GM12873 (cell line): ENCODE results near the gene CORO6.

Experiments
- TF ChIP-seq, protein P1 (sequence below): IDR thresholded peaks from 2 replicates; pipeline ENCODE4 v1.5.1; 2012; ENCODE audit warnings: low read depth, mild to moderate bottlenecking, moderate library complexity, low read length, control low read depth; ENCODE audit not compliant: insufficient read depth; ENCODE audit errors: missing control alignments

CORO6 gene

DNA sequence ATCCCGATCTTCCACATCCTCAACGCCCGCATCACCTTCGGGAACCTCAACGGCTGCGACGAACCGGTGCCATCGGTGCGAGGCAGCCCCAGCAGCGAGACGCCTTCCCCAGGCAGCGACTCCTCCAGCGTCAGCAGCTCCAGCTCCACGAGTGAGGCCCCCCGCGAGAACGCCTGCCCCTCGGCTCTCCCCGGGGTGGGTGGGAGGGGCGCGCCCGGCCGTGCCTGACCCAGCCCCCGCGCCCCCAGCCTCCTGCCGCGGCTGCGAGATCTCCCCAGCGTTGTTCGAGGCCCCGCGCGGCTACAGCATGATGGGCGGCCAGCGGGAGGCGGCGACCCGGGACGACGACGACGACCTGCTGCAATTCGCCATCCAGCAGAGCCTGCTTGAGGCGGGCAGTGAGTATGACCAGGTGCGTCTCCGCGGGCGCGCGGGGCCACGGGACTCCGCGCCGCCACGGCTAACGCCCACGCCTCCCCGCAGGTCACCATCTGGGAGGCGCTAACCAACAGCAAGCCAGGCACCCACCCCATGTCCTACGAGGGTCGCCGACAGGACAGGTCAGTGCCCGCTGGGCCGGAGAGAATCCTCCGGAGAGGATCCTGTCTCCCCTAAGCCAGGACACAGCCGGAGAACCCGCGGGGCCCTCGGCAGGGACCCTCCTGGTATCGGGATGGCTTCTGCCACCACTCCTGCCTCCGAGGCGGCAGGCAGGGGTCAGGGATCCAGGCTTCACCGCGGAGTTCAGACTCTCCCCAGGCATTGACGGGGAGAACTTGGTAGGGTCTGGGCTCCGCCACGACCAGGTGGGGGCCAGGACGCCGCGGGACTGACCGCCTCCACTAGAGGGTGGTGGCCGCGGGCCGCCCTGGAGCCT, 10.1 kb downstream of the CORO6 start:
- TF ChIP-seq, protein P1, sequence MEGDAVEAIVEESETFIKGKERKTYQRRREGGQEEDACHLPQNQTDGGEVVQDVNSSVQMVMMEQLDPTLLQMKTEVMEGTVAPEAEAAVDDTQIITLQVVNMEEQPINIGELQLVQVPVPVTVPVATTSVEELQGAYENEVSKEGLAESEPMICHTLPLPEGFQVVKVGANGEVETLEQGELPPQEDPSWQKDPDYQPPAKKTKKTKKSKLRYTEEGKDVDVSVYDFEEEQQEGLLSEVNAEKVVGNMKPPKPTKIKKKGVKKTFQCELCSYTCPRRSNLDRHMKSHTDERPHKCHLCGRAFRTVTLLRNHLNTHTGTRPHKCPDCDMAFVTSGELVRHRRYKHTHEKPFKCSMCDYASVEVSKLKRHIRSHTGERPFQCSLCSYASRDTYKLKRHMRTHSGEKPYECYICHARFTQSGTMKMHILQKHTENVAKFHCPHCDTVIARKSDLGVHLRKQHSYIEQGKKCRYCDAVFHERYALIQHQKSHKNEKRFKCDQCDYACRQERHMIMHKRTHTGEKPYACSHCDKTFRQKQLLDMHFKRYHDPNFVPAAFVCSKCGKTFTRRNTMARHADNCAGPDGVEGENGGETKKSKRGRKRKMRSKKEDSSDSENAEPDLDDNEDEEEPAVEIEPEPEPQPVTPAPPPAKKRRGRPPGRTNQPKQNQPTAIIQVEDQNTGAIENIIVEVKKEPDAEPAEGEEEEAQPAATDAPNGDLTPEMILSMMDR: no peak

DNA sequence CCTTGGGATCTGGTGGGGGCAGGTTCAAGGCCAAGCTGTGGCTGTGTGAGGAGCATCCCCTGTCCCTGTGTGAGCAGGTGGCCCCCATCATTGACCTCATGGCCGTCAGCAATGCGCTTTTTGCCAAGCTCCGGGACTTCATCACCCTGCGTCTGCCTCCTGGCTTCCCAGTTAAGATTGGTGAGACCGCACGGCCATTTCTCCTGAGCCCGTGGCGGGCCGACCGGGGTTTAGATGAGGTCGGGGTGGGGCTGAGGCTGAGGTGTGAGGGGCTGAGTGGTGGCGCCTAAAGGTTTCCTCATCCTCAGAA, 10.7 kb downstream of the CORO6 start:
- TF ChIP-seq, protein P1: no peak

DNA sequence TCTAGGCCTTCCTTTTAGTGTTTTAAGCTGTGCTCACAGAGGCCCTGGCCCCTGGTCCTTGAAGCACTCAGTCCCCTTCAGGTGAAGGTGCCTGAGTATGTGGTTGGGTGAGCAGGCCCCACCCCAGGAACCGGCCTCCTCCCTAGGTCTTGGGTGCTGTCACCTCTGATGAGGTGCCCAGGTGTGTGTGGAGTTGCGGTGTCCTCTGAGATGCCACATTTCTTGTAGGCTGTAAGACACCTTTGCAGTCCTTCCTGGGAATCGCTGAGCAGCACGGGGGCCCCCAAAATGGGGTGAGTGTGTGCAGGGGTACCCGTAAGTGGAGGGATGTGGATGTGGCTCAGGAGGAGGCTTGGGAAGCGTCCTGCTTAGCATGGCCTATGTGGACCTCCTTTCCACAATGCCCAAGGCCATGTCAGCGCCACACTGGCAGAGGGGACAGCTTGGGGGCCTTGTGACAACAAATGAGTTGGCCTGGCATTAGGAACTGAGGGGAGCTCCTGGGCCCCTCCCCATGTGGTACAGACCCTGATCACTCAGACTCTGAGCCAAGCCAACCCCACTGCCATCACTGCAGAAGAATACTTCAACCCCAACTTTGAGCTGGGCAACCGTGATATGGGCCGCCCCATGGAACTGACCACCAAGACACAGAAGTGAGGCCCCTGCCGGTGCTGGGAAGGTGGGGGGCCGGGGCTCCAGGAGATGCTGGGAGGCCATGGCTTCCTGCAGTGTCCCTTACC, 11.2 kb downstream of the CORO6 start:
- TF ChIP-seq, protein P1: no peak

DNA sequence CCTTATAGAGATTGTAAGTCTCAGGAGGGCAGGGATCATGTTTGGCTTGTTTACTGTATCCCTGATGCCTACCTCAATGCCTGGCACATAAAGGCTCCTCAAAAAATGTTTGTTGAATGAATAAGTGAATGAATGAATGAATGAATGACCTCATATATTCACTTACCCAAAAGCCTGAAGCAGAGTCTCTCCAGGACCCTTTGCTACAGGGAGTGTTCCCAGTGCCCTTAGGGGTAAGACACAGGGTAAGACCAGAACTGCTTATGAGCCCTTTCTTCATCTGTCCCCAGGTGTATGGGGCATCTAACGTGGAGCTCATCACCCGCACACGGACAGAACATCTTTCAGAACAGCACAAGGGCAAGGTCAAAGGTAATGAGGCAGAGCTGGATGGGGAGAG, 12.3 kb downstream of the CORO6 start:
- TF ChIP-seq, protein P1: no peak

DNA sequence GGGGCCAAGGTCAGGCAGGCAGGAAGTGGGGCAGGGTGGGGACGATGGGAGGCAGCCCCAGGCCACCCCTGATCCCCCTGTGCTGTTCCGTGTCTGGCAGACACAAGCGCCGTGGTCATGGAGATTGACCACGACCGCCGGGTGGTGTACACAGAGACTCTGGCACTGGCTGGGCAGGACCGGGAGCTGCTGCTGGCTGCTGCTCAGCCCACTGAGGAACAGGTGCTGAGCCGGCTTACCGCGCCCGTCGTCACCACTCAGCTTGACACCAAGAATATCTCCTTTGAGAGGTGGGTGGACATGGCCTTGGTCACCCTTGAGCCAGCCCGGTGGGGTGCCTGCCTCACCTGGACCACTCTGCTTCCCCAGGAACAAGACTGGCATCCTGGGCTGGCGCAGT, 13.7 kb downstream of the CORO6 start:
- TF ChIP-seq, protein P1: no peak

DNA sequence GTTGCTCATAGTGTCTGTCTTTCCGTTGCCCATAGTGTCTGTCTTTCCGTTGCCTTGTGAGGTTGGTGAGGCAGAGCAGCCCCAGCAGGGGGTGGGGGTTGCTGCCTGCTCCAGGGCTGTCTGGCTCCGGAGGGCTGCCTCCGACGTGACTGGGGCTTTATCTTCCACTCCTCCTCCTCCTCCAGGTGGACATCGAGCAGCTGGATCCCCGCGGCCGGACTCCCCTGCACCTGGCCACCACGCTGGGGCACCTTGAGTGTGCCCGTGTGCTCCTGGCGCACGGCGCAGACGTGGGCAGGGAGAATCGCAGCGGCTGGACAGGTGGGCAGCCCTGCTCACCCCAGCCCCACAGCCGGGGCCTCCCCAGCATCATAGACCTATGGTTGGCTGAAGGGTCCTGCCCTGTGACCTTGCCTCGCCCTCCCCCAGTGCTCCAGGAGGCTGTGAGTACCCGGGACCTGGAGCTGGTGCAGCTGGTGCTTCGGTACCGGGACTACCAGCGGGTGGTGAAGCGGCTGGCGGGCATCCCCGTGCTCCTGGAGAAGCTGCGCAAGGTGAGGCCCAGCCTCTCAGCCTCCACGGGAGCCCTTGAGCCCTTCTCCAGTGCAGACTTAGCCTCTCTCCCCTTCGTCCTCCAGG, 15.0 kb downstream of the CORO6 start:
- TF ChIP-seq, protein P1: no peak

DNA sequence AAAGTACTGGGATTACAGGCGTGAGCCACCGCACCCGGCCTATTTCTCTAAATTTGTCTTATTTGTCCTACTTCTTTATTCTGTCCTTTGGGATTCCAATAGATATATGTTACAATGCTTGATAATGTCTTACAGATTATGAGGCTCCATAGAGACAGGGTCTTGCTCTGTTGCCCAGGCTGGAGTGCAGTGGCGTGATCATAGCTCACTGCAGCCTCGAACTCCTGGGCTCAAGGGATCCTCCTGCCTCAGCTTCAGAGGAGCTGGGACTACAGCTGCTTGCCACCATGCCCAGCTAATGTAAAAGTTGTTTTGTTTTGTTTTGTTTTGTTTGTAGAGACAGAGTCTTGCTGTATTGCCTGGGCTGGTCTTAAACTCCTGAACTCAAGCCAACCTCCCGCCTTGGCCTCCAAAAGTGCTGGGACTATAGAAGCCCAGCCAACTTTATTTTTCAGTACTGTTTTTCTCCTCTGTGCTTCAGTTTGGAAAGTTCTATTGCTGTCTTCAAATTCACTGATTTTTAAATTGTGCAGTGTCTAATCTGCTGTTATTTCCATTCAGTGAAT, 19.5 kb downstream of the CORO6 start:
- TF ChIP-seq, protein P1: no peak
